ENCODE data around the gene COMMD7. TPM values are rescaled to one million over a fixed set of nuclear protein-coding genes. Genes with fewer than 3 reads are reported as not detected.

COMMD7 gene
- total and polyA plus RNA-seq, 9 of the 15 experiments (the other 6 are each of a cell fraction or from before 2014, with no cell fraction given): 11.9 to 69.1 (median 34.7) TPM

DNA sequence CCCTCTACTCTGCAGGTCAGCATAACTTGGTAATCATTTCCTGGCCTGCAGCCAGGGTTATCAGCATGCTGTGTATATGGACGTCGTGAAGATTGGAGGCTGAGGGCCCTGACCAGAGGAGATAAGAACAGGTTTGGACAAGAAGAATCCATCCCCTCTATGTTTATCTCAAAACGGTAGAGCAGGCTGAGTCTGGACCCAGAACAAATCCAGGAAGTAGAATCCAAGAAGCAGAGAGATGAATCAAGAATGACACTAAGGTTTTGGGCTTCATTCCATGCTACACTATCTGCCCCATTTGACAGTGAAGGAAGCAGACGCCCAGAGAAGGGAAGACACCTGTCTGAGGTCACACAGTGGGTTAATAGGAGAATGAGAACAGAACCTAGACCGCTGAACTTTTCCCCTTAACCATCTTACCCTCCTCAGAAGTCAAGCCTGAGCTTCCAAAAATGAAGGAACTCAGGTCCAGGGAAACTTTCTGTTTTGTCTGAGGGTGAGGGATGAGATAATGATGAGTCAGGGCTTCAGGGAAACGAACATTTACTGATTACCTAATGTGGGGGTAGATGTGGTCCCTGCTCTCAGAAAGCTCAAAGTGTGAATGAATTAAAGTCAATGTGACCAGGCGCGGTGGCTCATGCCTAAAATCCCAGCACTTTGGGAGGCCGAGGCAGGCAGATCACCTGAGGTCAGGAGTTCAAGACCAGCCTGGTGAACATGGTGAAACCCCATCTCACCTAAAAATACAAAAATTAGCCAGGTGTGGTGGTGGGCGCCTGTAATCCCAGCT, 9.4 kb upstream of the COMMD7 start (continued):
- TF ChIP-seq POLR2AphosphoS5 (IDR thresholded peaks at IDR 0.05; ENCODE audit: control insufficient read depth, insufficient read depth, low read depth, low read length) (peak; percentile 99), EP400 (IDR thresholded peaks at IDR 0.05) (peak; percentile 83), ZNF134 (CRISPR knock-in tag; conservative IDR thresholded peaks at IDR 0.05) (no peak; the same call in 1 of the 2 replicates), RBM17 (IDR thresholded peaks at IDR 0.05; ENCODE audit: borderline replicate concordance, low read depth, low read length) (no peak), RB1 (IDR thresholded peaks at IDR 0.05; ENCODE audit: low read depth) (peak; percentile 50; the same call in 1 of the 2 replicates), GABPB1 (CRISPR knock-in tag; IDR thresholded peaks at IDR 0.05) (no peak), SIX5 (IDR thresholded peaks at IDR 0.05; ENCODE audit: borderline replicate concordance in 1 of 2, insufficient read depth in 1 of 2, low read depth in 1 of 2, low read length in 2 of 2) (no peak), SIN3A (IDR thresholded peaks at IDR 0.05; ENCODE audit: borderline replicate concordance in 2 of 2, control insufficient read depth in 1 of 2, low read depth in 2 of 2, low read length in 2 of 2) (no peak), KLF1 (tag; IDR thresholded peaks at IDR 0.05) (no peak), MCM7 (IDR thresholded peaks at IDR 0.05) (no peak)
- TF ChIP-seq, protein P1, sequence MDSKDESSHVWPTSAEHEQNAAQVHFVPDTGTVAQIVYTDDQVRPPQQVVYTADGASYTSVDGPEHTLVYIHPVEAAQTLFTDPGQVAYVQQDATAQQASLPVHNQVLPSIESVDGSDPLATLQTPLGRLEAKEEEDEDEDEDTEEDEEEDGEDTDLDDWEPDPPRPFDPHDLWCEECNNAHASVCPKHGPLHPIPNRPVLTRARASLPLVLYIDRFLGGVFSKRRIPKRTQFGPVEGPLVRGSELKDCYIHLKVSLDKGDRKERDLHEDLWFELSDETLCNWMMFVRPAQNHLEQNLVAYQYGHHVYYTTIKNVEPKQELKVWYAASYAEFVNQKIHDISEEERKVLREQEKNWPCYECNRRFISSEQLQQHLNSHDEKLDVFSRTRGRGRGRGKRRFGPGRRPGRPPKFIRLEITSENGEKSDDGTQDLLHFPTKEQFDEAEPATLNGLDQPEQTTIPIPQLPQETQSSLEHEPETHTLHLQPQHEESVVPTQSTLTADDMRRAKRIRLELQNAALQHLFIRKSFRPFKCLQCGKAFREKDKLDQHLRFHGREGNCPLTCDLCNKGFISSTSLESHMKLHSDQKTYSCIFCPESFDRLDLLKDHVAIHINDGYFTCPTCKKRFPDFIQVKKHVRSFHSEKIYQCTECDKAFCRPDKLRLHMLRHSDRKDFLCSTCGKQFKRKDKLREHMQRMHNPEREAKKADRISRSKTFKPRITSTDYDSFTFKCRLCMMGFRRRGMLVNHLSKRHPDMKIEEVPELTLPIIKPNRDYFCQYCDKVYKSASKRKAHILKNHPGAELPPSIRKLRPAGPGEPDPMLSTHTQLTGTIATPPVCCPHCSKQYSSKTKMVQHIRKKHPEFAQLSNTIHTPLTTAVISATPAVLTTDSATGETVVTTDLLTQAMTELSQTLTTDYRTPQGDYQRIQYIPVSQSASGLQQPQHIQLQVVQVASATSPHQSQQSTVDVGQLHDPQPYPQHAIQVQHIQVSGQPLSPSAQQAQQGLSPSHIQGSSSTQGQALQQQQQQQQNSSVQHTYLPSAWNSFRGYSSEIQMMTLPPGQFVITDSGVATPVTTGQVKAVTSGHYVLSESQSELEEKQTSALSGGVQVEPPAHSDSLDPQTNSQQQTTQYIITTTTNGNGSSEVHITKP (IDR thresholded peaks at IDR 0.05; ENCODE audit: partially characterized antibody): peak; percentile 64
- TF ChIP-seq, protein P2, sequence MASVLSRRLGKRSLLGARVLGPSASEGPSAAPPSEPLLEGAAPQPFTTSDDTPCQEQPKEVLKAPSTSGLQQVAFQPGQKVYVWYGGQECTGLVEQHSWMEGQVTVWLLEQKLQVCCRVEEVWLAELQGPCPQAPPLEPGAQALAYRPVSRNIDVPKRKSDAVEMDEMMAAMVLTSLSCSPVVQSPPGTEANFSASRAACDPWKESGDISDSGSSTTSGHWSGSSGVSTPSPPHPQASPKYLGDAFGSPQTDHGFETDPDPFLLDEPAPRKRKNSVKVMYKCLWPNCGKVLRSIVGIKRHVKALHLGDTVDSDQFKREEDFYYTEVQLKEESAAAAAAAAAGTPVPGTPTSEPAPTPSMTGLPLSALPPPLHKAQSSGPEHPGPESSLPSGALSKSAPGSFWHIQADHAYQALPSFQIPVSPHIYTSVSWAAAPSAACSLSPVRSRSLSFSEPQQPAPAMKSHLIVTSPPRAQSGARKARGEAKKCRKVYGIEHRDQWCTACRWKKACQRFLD (CRISPR knock-in tag; IDR thresholded peaks at IDR 0.05): peak; percentile 92
- TF ChIP-seq, protein P3, sequence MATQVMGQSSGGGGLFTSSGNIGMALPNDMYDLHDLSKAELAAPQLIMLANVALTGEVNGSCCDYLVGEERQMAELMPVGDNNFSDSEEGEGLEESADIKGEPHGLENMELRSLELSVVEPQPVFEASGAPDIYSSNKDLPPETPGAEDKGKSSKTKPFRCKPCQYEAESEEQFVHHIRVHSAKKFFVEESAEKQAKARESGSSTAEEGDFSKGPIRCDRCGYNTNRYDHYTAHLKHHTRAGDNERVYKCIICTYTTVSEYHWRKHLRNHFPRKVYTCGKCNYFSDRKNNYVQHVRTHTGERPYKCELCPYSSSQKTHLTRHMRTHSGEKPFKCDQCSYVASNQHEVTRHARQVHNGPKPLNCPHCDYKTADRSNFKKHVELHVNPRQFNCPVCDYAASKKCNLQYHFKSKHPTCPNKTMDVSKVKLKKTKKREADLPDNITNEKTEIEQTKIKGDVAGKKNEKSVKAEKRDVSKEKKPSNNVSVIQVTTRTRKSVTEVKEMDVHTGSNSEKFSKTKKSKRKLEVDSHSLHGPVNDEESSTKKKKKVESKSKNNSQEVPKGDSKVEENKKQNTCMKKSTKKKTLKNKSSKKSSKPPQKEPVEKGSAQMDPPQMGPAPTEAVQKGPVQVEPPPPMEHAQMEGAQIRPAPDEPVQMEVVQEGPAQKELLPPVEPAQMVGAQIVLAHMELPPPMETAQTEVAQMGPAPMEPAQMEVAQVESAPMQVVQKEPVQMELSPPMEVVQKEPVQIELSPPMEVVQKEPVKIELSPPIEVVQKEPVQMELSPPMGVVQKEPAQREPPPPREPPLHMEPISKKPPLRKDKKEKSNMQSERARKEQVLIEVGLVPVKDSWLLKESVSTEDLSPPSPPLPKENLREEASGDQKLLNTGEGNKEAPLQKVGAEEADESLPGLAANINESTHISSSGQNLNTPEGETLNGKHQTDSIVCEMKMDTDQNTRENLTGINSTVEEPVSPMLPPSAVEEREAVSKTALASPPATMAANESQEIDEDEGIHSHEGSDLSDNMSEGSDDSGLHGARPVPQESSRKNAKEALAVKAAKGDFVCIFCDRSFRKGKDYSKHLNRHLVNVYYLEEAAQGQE (IDR thresholded peaks at IDR 0.05; ENCODE audit: borderline replicate concordance): peak; percentile 99
- TF ChIP-seq, protein P3 (CRISPR knock-in tag; IDR thresholded peaks at IDR 0.05; ENCODE audit: low read depth): no peak
